Spleen (tissue), 11 donors: ENCODE data around the gene ADGRD1. TPM values are rescaled to one million over a fixed set of nuclear protein-coding genes. Genes with fewer than 3 reads are reported as not detected.
A peak's percentile ranks its signal among the peaks of the same experiment; 100 is the strongest.

ENCODE experiments used
- DNase-seq: peaks from one replicate; pipeline ENCODE4 v3.0.0-alpha.2; 2020
- H3K27ac ChIP-seq, 8 donors: fragments of 200-600 bp; sonication (generic) in 7 of 8; 1 replicate in 4 of 8; 2 replicates in 4 of 8; pipeline versions ENCODE4 v1.5.0 to v1.8.0; 2016 to 2021; ENCODE audit warnings: inconsistent platforms in 4 of 8, mild to moderate bottlenecking in 4 of 8, moderate library complexity in 1 of 8
- H3K27me3 ChIP-seq, 7 donors: fragments of 200-600 bp; sonication (generic) in 6 of 7; replicated peaks in 1 of 7; 1 replicate in 4 of 7; 2 replicates in 3 of 7; pipeline versions ENCODE4 v1.5.0 to v1.8.0; 2016 to 2021; ENCODE audit warnings: inconsistent platforms in 3 of 7, mild to moderate bottlenecking in 1 of 7
- H3K36me3 ChIP-seq, 6 donors: fragments of 200-600 bp; sonication (generic) in 5 of 6; 1 replicate in 4 of 6; 2 replicates in 2 of 6; pipeline versions ENCODE4 v1.5.0 to v1.8.0; 2016 to 2021; ENCODE audit warnings: inconsistent platforms in 2 of 6
- H3K4me1 ChIP-seq, 6 donors: fragments of 200-600 bp; sonication (generic) in 5 of 6; 1 replicate in 3 of 6; 2 replicates in 3 of 6; pipeline versions ENCODE4 v1.5.0 to v1.8.0; 2016 to 2021; ENCODE audit warnings: inconsistent platforms in 3 of 6
- H3K4me3 ChIP-seq, 8 donors: fragments of 200-600 bp; sonication (generic) in 7 of 8; 1 replicate in 4 of 8; 2 replicates in 4 of 8; pipeline versions ENCODE4 v1.5.0 to v1.8.0; 2016 to 2021; ENCODE audit warnings: inconsistent platforms in 4 of 8, mild to moderate bottlenecking in 4 of 8, moderate library complexity in 2 of 8
- H3K9me3 ChIP-seq, 8 donors: fragments of 200-600 bp; sonication (generic) in 7 of 8; 1 replicate in 4 of 8; 2 replicates in 4 of 8; pipeline versions ENCODE4 v1.5.0 to v1.8.0; 2016 to 2021; ENCODE audit warnings: inconsistent platforms in 4 of 8
- CTCF ChIP-seq, 11 experiments: fragments of 200-600 bp in 7 of 11; fragments of 450-650 bp in 4 of 11; sonication (generic) in 4 of 11; IDR thresholded peaks in 8 of 11; conservative IDR thresholded peaks in 3 of 11; 1 replicate in 7 of 11; 2 replicates in 4 of 11; pipeline versions ENCODE4 v1.4.0 to v1.8.0; 2016 to 2021; ENCODE audit warnings: antibody characterized with exemption in 11 of 11, inconsistent platforms in 4 of 11, mild to moderate bottlenecking in 1 of 11
- POLR2A ChIP-seq, 3 donors: fragments of 450-650 bp; IDR thresholded peaks; one replicate each; pipeline ENCODE4 v1.5.1; 2017; ENCODE audit warnings: antibody characterized with exemption in 3 of 3, mild to moderate bottlenecking in 1 of 3
- POLR2AphosphoS5 ChIP-seq, 3 donors: sonication (generic); formaldehyde crosslinking; IDR thresholded peaks; one replicate each; pipeline ENCODE4 v1.5.1; 2017; ENCODE audit warnings: antibody characterized with exemption in 3 of 3
- WGBS, 5 donors: extraction: QIAGEN DNeasy Blood & Tissue Kit in 3 of 5; methylation state at CpG; one replicate each; pipeline versions ENCODE4 v1.1.5 to v1.1.7; 2013 to 2018; 5-methylcytosine and 5-hydroxymethylcytosine counted together
- intact Hi-C: fragments of 100-400 bp; cut with DNase I; formaldehyde crosslinking; loops from one replicate; pipeline ENCODE4 v1.15.0; 2023; ENCODE audit warnings: low total_unique reads
- polyA plus RNA-seq, 3 donors: library from polyadenylated mRNA; stranded (reverse); fragments of 200-250 nt; gene quantifications; one replicate each; pipeline ENCODE4 v1.2.1, GENCODE V29; 2013
- total RNA-seq, 7 donors: library from RNA; depleted of rRNA in 3 of 7; stranded (reverse); fragments of >200 nt in 3 of 7; fragmentation: NEBNext Ultra II Directional in 4 of 7; extraction: Animal tissue kit (Norgen Biotek cat#: 25700) in 4 of 7; gene quantifications; one replicate each; pipeline versions ENCODE4 v1.1.0 to v1.2.1, GENCODE V29; 2016 to 2021
- donor health status: healthy with polysubstance abuse.
- donor health status: DM: no; HTN: no; CAD: no; lungs with moderate emphysema.
- donor health status: DM: no; HTN: no; CAD: no.
- donor health status: Bipolar disorder and iron deficiency.
- donor health status: healthy.
- donor health status: DM: no; HTN: no; CAD: no.
- donor health status: DM: yes; HTN: yes; CAD: no.

Gene ADGRD1
- total and polyA plus RNA-seq, 10 donors: 0.89 to 9.7 (median 4.8) TPM

GRCh38 chr12:131003036-131003715 is 49.5 kb downstream of the ADGRD1 start:
- WGBS, 5 donors: 69 to 83% (median 76%) methylated on average over 9 to 18 of the region's 18 CpGs
- TF ChIP-seq POLR2A (IDR thresholded peaks at IDR 0.05): no peak
- no peak for TF ChIP-seq POLR2AphosphoS5 (IDR thresholded peaks at IDR 0.05)
- no peak for TF ChIP-seq CTCF (IDR thresholded peaks at IDR 0.05 in 8 of 11, conservative IDR thresholded peaks at IDR 0.05 in 3 of 11)
- Histone ChIP-seq H3K9me3 (peaks cover 0 to 5% (median 0%) of the 10 kb centered on the region in 8 donors), H3K4me1 (peaks cover 0 to 8% (median 0%) of the 10 kb centered on the region in 6 donors), H3K4me3 (no peak overlapping the region), H3K27ac (no peak overlapping the region), H3K36me3 (no peaks in the 10 kb centered on the region), H3K27me3 (peaks cover 0 to 38% (median 0%) of the 10 kb centered on the region in 7 donors)
- intact Hi-C loops: no loop called here
- peak; percentile 72 for DNase-seq

- TF ChIP-seq CTCF (IDR thresholded peaks at IDR 0.05 in 8 of 11, conservative IDR thresholded peaks at IDR 0.05 in 3 of 11): no peak
- 66 to 80% (median 76%) methylated on average over 18 of the region's 18 CpGs for WGBS, 5 donors
- Histone ChIP-seq H3K36me3 (no peaks in the 10 kb centered on the region), H3K4me1 (peaks cover 0 to 8% (median 0%) of the 10 kb centered on the region in 6 donors), H3K27ac (no peak overlapping the region), H3K9me3 (peaks cover 0 to under 1% (median 0%) of the 10 kb centered on the region in 8 donors), H3K4me3 (no peak overlapping the region), H3K27me3 (peaks cover 0 to 38% (median 0%) of the 10 kb centered on the region in 7 donors)
- peak; percentile 66 for DNase-seq
- intact Hi-C loops: no loop called here
Observed at GRCh38 chr12:131003716-131004045, 50.0 kb downstream of the ADGRD1 start.

GRCh38 chr12:131004166-131004565 is 50.5 kb downstream of the ADGRD1 start:
- peak; percentile 72 for DNase-seq
- no peak overlapping the region for H3K27ac ChIP-seq
- no peaks in the 10 kb centered on the region for H3K9me3 ChIP-seq
- peaks cover 0 to 38% (median 0%) of the 10 kb centered on the region in 7 donors for H3K27me3 ChIP-seq
- no peak overlapping the region for H3K4me3 ChIP-seq
- H3K4me1 ChIP-seq: peaks cover 0 to 8% (median 0%) of the 10 kb centered on the region in 6 donors
- intact Hi-C loops: no loop called here
- TF ChIP-seq CTCF (IDR thresholded peaks at IDR 0.05 in 8 of 11, conservative IDR thresholded peaks at IDR 0.05 in 3 of 11): no peak
- no peak for TF ChIP-seq POLR2A (IDR thresholded peaks at IDR 0.05)
- TF ChIP-seq POLR2AphosphoS5 (IDR thresholded peaks at IDR 0.05): no peak
- H3K36me3 ChIP-seq: no peaks in the 10 kb centered on the region
- WGBS, 5 donors: 72 to 87% (median 79%) methylated on average over 18 to 22 of the region's 22 CpGs

GRCh38 chr12:131005161-131006035 is 51.7 kb downstream of the ADGRD1 start:
- H3K27me3 ChIP-seq: peaks cover 0 to 38% (median 0%) of the 10 kb centered on the region in 7 donors
- intact Hi-C loops: no loop called here
- no peak for TF ChIP-seq CTCF (IDR thresholded peaks at IDR 0.05 in 8 of 11, conservative IDR thresholded peaks at IDR 0.05 in 3 of 11)
- TF ChIP-seq POLR2A (IDR thresholded peaks at IDR 0.05): no peak
- no peak for TF ChIP-seq POLR2AphosphoS5 (IDR thresholded peaks at IDR 0.05)
- no peak overlapping the region for H3K4me3 ChIP-seq
- peak; percentile 70 for DNase-seq
- H3K36me3 ChIP-seq: no peaks in the 10 kb centered on the region
- H3K9me3 ChIP-seq: no peaks in the 10 kb centered on the region
- H3K4me1 ChIP-seq: peaks cover 0 to 8% (median 0%) of the 10 kb centered on the region in 6 donors
- no peak overlapping the region for H3K27ac ChIP-seq
- WGBS, 5 donors: 58 to 68% (median 67%) methylated on average over 14 to 18 of the region's 18 CpGs
